Non-pigmented ciliary epithelial cell (primary cell): ENCODE results near the gene MRGPRG.
"Not testable (repeated sequence)": the region's sequence is repeated elsewhere in the genome, so short reads cannot be mapped to it uniquely, and the experiment has no call there.

Experiments used
- DNase-seq: peaks from one replicate; pipeline ENCODE4 v3.0.0-alpha.2; 2010; ENCODE audit warnings: low read depth

The MRGPRG gene

GRCh38 chr11:3173795-3174194 lies 44.8 kb downstream of the MRGPRG start:
- DNase-seq: no peak

GRCh38 chr11:3171931-3172560 lies 46.6 kb downstream of the MRGPRG start:
- DNase-seq: no peak

GRCh38 chr11:3170756-3171650 lies 47.6 kb downstream of the MRGPRG start:
- DNase-seq: no peak

GRCh38 chr11:3170044-3170755 lies 48.4 kb downstream of the MRGPRG start:
- no peak for DNase-seq

- DNase-seq: no peak
Observed at GRCh38 chr11:3169255-3170043, 49.2 kb downstream of the MRGPRG start.

- DNase-seq: not testable (repeated sequence)
Observed at GRCh38 chr11:3168742-3169254, 49.8 kb downstream of the MRGPRG start.
